ENCODE data around the gene ZSCAN32. TPM values are rescaled to one million over a fixed set of nuclear protein-coding genes. Genes with fewer than 3 reads are reported as not detected.
A peak's percentile ranks its signal among the peaks of the same experiment; 100 is the strongest.

ZSCAN32 gene
- polyA plus RNA-seq (2012; rRNA removed): 10.8 and 17.7 TPM in 2 replicates
- polyA plus RNA-seq (2012; cell fraction: cytosol; rRNA removed): 10.9 and 12.8 TPM in 2 replicates
- 17.5 and 25.3 TPM in 2 replicates for polyA plus RNA-seq (2012; cell fraction: nucleus; rRNA removed)

GRCh38 chr16:3400779-3401688 is at the start of gene ZSCAN32, which contains the start of gene ZNF174:
ZSCAN32 (minus strand) TSS chr16:3401004; CDS start chr16:3397557, 3,447 bp downstream.
ZNF174 (plus strand) TSS chr16:3401215; CDS start chr16:3402005, 790 bp downstream.
- CTCF ChIA-PET: interaction anchor here (0.8 to 1.0 kb wide), 4 partner anchors 23 to 134 kb away, joined by 3 read pairs; no protein-coding TSS in a partner anchor
- TF ChIP-seq NRF1 (IDR thresholded peaks at IDR 0.05; ENCODE audit: low read depth, low read length) (peak; percentile 94), RCOR1 (IDR thresholded peaks at IDR 0.05; ENCODE audit: low read length) (no peak), SMC3 (IDR thresholded peaks at IDR 0.05; ENCODE audit: low read depth, low read length) (no peak), GATA2 (CRISPR knock-in tag; IDR thresholded peaks at IDR 0.05) (no peak), RFX5 (IDR thresholded peaks at IDR 0.05; ENCODE audit: low read length) (peak; percentile 66; the same call in 1 of the 2 replicates), CHD2 (IDR thresholded peaks at IDR 0.05; ENCODE audit: low read length, partially characterized antibody) (peak; percentile 94), TAF1 (IDR thresholded peaks at IDR 0.05; ENCODE audit: borderline replicate concordance, low read depth, low read length) (peak; percentile 93), EP300 (IDR thresholded peaks at IDR 0.05; ENCODE audit: borderline replicate concordance in 1 of 2, low read depth in 1 of 2, low read length in 1 of 2) (no peak), ELF1 (IDR thresholded peaks at IDR 0.05) (peak; percentile 94), USF1 (IDR thresholded peaks at IDR 0.05; ENCODE audit: borderline replicate concordance, low read depth) (peak; percentile 35; the same call in 1 of the 2 replicates), MAX (IDR thresholded peaks at IDR 0.05; ENCODE audit: low read depth) (peak; percentile 51; the same call in 1 of the 2 replicates), YY1 (IDR thresholded peaks at IDR 0.05; ENCODE audit: low read depth) (no peak), POLR2AphosphoS5 (IDR thresholded peaks at IDR 0.05; ENCODE audit: low read depth, low read length) (peak; percentile 83), SIN3A (IDR thresholded peaks at IDR 0.05; ENCODE audit: borderline replicate concordance, low read depth, low read length) (peak; percentile 32; the same call in 1 of the 2 replicates), USF2 (IDR thresholded peaks at IDR 0.05; ENCODE audit: borderline replicate concordance, low read depth, low read length) (no peak), FOXJ3 (CRISPR knock-in tag; IDR thresholded peaks at IDR 0.05) (no peak), RXRA (IDR thresholded peaks at IDR 0.05; ENCODE audit: borderline replicate concordance, low read depth) (no peak), GABPA (IDR thresholded peaks at IDR 0.05; ENCODE audit: low read depth) (peak; percentile 77), NFIC (IDR thresholded peaks at IDR 0.05; ENCODE audit: borderline replicate concordance) (no peak), ZBTB33 (IDR thresholded peaks at IDR 0.05; ENCODE audit: borderline replicate concordance, low read depth) (peak; percentile 55; the same call in 1 of the 2 replicates)
- TF ChIP-seq, protein P1, sequence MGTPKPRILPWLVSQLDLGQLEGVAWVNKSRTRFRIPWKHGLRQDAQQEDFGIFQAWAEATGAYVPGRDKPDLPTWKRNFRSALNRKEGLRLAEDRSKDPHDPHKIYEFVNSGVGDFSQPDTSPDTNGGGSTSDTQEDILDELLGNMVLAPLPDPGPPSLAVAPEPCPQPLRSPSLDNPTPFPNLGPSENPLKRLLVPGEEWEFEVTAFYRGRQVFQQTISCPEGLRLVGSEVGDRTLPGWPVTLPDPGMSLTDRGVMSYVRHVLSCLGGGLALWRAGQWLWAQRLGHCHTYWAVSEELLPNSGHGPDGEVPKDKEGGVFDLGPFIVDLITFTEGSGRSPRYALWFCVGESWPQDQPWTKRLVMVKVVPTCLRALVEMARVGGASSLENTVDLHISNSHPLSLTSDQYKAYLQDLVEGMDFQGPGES (IDR thresholded peaks at IDR 0.05; ENCODE audit: low read depth, low read length): peak; percentile 75
- TF ChIP-seq, protein P2, sequence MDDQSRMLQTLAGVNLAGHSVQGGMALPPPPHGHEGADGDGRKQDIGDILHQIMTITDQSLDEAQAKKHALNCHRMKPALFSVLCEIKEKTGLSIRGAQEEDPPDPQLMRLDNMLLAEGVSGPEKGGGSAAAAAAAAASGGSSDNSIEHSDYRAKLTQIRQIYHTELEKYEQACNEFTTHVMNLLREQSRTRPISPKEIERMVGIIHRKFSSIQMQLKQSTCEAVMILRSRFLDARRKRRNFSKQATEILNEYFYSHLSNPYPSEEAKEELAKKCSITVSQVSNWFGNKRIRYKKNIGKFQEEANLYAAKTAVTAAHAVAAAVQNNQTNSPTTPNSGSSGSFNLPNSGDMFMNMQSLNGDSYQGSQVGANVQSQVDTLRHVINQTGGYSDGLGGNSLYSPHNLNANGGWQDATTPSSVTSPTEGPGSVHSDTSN (IDR thresholded peaks at IDR 0.05): peak; percentile 100
- TF ChIP-seq, protein P3, sequence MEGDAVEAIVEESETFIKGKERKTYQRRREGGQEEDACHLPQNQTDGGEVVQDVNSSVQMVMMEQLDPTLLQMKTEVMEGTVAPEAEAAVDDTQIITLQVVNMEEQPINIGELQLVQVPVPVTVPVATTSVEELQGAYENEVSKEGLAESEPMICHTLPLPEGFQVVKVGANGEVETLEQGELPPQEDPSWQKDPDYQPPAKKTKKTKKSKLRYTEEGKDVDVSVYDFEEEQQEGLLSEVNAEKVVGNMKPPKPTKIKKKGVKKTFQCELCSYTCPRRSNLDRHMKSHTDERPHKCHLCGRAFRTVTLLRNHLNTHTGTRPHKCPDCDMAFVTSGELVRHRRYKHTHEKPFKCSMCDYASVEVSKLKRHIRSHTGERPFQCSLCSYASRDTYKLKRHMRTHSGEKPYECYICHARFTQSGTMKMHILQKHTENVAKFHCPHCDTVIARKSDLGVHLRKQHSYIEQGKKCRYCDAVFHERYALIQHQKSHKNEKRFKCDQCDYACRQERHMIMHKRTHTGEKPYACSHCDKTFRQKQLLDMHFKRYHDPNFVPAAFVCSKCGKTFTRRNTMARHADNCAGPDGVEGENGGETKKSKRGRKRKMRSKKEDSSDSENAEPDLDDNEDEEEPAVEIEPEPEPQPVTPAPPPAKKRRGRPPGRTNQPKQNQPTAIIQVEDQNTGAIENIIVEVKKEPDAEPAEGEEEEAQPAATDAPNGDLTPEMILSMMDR (IDR thresholded peaks at IDR 0.05): no peak

More at GRCh38 chr16:3400779-3401688, at the start of gene ZSCAN32, which contains the start of gene ZNF174:
- H3K79me2 ChIP-seq (ENCODE audit: insufficient read depth): peaks cover 67% of the 10 kb centered on the region
- 4% methylated on average over 15 of the region's 95 CpGs for WGBS (ENCODE audit: low lambda C conversion rate)
- peak within 1 kb of the TSS; percentile 95 for H3K9ac ChIP-seq
- peak within 1 kb of the TSS; percentile 98 for H2AFZ ChIP-seq (ENCODE audit: low read depth)
- peak; percentile 100 for DNase-seq
- H3K4me3 ChIP-seq (ENCODE audit: low read depth in 2 of 2, low read length in 1 of 2): peak within 1 kb of the TSS; percentile 92 to 94
- H3K27me3 ChIP-seq (ENCODE audit: insufficient read depth): no peaks in the 10 kb centered on the region
- no peaks in the 10 kb centered on the region for H3K9me2 ChIP-seq
- peaks cover 35 to 65% of the 10 kb centered on the region in 2 experiments for H3K36me3 ChIP-seq (replicated peaks in 1 of 2; ENCODE audit: control insufficient read depth in 1 of 2, insufficient read depth in 2 of 2, low read length in 1 of 2)
- peak within 1 kb of the TSS; percentile 81 to 84 for H3K27ac ChIP-seq (ENCODE audit: low read depth in 2 of 2, low read length in 1 of 2)
- no peaks in the 10 kb centered on the region for H4K20me1 ChIP-seq (ENCODE audit: insufficient read depth)
- H3K9me3 ChIP-seq: 0 out of 2 replicates have a peak, but pooled peaks cover 6% of the 10 kb centered on the region
- POLR2A ChIA-PET: interaction anchor here (1.1 to 1.7 kb wide), 2 partner anchors 43 to 56 kb away, joined by 5 to 8 read pairs; partner anchors contain the start of genes NAA60 and ZNF597
- peaks cover 11% of the 10 kb centered on the region for H3F3A ChIP-seq (replicated peaks; ENCODE audit: insufficient read depth)
- H3K4me2 ChIP-seq: peak within 1 kb of the TSS; percentile 79
- peaks cover 0 to 4% of the 10 kb centered on the region in 2 experiments; a peak in 2 of 4 replicates for H3K4me1 ChIP-seq (ENCODE audit: control insufficient read depth in 1 of 2, insufficient read depth in 2 of 2, low read depth in 1 of 2, low read length in 1 of 2)

Measured in SK-N-SH (cell line).